Heart left ventricle (tissue), 16 donors: ENCODE data around the gene USP6NL. TPM values are rescaled to one million over a fixed set of nuclear protein-coding genes. Genes with fewer than 3 reads are reported as not detected.

Source experiments
- ATAC-seq, 4 donors: fragments of 200-7000 bp; cut with Tn5 transposase; one replicate each; pipeline ENCODE4 v1.9.1; 2020 to 2022; ENCODE audit warnings: moderate library complexity in 4 of 4, mild to moderate bottlenecking in 3 of 4, moderate number of reproducible peaks in 1 of 4
- DNase-seq, 5 donors: peaks; one replicate each; pipeline ENCODE4 v3.0.0-alpha.2; 2020
- H3K27ac ChIP-seq, 12 donors: fragments of 200-600 bp; sonication (generic) in 4 of 12; one replicate each; pipeline versions ENCODE4 v1.5.0 to v1.8.0; 2016 to 2022; ENCODE audit warnings: mild to moderate bottlenecking in 2 of 12
- H3K27me3 ChIP-seq, 9 donors: fragments of 200-600 bp; sonication (generic) in 2 of 9; one replicate each; pipeline versions ENCODE4 v1.5.1 to v1.8.0; 2016 to 2022; ENCODE audit warnings: mild to moderate bottlenecking in 3 of 9
- H3K36me3 ChIP-seq, 9 donors: fragments of 200-600 bp; sonication (generic) in 2 of 9; one replicate each; pipeline versions ENCODE4 v1.5.0 to v1.8.0; 2018 to 2022; ENCODE audit warnings: mild to moderate bottlenecking in 2 of 9
- H3K4me1 ChIP-seq, 12 donors: fragments of 200-600 bp; sonication (generic) in 4 of 12; one replicate each; pipeline versions ENCODE4 v1.5.0 to v1.8.0; 2016 to 2022; ENCODE audit warnings: mild to moderate bottlenecking in 3 of 12
- H3K4me3 ChIP-seq, 12 donors: fragments of 200-600 bp; sonication (generic) in 4 of 12; one replicate each; pipeline versions ENCODE4 v1.5.0 to v1.8.0; 2017 to 2022; ENCODE audit warnings: mild to moderate bottlenecking in 9 of 12, moderate library complexity in 4 of 12
- H3K9me3 ChIP-seq, 12 donors: fragments of 200-600 bp; sonication (generic) in 4 of 12; one replicate each; pipeline versions ENCODE4 v1.5.0 to v1.8.0; 2016 to 2022; ENCODE audit warnings: mild to moderate bottlenecking in 1 of 12
- POLR2A ChIP-seq, 2 donors: fragments of 450-650 bp; IDR thresholded peaks; one replicate each; pipeline ENCODE4 v1.6.1; 2017; ENCODE audit warnings: antibody characterized with exemption in 2 of 2, mild to moderate bottlenecking in 2 of 2, moderate library complexity in 2 of 2
- WGBS, 4 donors: extraction: QIAGEN DNeasy Blood & Tissue Kit in 2 of 4; methylation state at CpG; one replicate each; pipeline versions ENCODE4 v1.1.5 to v1.1.7; 2013 to 2018; 5-methylcytosine and 5-hydroxymethylcytosine counted together
- intact Hi-C, 10 donors: fragments of 100-400 bp; cut with DNase I; formaldehyde crosslinking; loops; one replicate each; pipeline versions ENCODE4 v1.11.1 to v1.14.2; 2022
- polyA plus RNA-seq, 2 donors: library from polyadenylated mRNA; stranded (reverse); fragments of 200-250 nt; gene quantifications; one replicate each; pipeline ENCODE4 v1.2.3, GENCODE V29; 2013
- total RNA-seq, 9 donors: library from RNA; depleted of rRNA in 2 of 9; stranded (reverse); fragments of >200 nt in 2 of 9; fragmentation: NEBNext Ultra II Directional in 3 of 9; extraction: Animal tissue kit (Norgen Biotek cat#: 25700) in 3 of 9; gene quantifications; one replicate each; pipeline versions ENCODE4 v1.1.0 to v1.2.4, GENCODE V29; 2016 to 2023
- TF ChIP-seq, protein P1 (sequence below), 12 donors: fragments of 200-600 bp; sonication (generic) in 4 of 12; IDR thresholded peaks; one replicate each; pipeline versions ENCODE4 v1.5.0 to v1.8.0; 2018 to 2022; ENCODE audit warnings: antibody characterized with exemption in 12 of 12, mild to moderate bottlenecking in 5 of 12
- donor health status: ischemic (EF 13 %, LVEDD 7.1; RV severe dilation, severe dysfunction).
- donor health status: healthy with polysubstance abuse.
- donor health status: DM: no; HTN: yes; CAD: no.
- donor health status: DM: no; HTN: no; CAD: no.
- donor health status: ischemic (EF 25% LVEDD 6.9; RV normal size, moderate dysfunction).
- donor health status: ischemic (EF 25% LVEDD 5.7; RV mildly dilated, moderate dysfunction).
- donor health status: healthy.
- donor health status: DM: yes; HTN: yes; CAD: no.
- donor health status: ischemic (EF 35%, LVEDD 5.7; RV mildly dilated, moderate dysfunction).
- donor health status: nonischemic (EF 11% LVEDD 7.7; RV severe dilation, severe dysfunction).
- donor health status: DM: yes; HTN: yes; CAD: no.
- donor health status: PGD.
- donor health status: ischemic (EF 29% LVEDD 5.4; RV normal size, mild dysfunction).
- donor health status: nonischemic (EF 23%, LVEDD 6.1; RV moderate dilation, normal function).

The USP6NL gene
- total and polyA plus RNA-seq, 11 donors: 1.3 to 12.2 (median 9.6) TPM

DNA sequence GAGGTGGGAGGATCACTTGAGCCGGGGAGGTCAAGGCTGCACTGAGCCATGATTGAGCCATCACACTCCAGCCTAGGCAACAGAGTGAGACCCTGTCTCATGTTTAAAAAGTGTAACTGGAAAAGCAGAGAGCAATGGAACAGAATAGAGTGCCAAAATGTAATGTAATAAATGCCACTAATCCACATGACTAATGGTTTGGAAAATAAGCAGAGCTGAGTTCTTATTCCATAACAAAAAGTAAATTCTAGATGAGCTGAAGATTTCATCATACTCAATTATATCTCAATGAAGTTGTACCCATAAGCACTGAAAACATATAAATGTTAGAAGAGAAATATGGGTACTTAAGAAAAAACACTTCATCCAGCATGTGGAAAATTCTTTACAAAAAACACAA, 132.6 kb downstream of the USP6NL start:
- 94 to 100% (median 100%) methylated on average over 1 of the region's 1 CpG for WGBS, 4 donors
- no peak for ATAC-seq
- TF ChIP-seq, protein P1, sequence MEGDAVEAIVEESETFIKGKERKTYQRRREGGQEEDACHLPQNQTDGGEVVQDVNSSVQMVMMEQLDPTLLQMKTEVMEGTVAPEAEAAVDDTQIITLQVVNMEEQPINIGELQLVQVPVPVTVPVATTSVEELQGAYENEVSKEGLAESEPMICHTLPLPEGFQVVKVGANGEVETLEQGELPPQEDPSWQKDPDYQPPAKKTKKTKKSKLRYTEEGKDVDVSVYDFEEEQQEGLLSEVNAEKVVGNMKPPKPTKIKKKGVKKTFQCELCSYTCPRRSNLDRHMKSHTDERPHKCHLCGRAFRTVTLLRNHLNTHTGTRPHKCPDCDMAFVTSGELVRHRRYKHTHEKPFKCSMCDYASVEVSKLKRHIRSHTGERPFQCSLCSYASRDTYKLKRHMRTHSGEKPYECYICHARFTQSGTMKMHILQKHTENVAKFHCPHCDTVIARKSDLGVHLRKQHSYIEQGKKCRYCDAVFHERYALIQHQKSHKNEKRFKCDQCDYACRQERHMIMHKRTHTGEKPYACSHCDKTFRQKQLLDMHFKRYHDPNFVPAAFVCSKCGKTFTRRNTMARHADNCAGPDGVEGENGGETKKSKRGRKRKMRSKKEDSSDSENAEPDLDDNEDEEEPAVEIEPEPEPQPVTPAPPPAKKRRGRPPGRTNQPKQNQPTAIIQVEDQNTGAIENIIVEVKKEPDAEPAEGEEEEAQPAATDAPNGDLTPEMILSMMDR (IDR thresholded peaks at IDR 0.05): no peak
- TF ChIP-seq POLR2A (IDR thresholded peaks at IDR 0.05): no peak
- Histone ChIP-seq H3K36me3 (peaks cover 0 to 47% (median 21%) of the 10 kb centered on the region in 9 donors), H3K9me3 (no peaks in the 10 kb centered on the region), H3K4me1 (peaks cover 0 to 8% (median 0%) of the 10 kb centered on the region in 12 donors), H3K4me3 (no peak overlapping the region), H3K27ac (no peak overlapping the region), H3K27me3 (no peaks in the 10 kb centered on the region)
- intact Hi-C loops: loop anchor here in 3 of 10 donors (10.0 kb wide), 2 partner anchors 204 to 364 kb away; no protein-coding TSS in a partner anchor
- DNase-seq: no peak

DNA sequence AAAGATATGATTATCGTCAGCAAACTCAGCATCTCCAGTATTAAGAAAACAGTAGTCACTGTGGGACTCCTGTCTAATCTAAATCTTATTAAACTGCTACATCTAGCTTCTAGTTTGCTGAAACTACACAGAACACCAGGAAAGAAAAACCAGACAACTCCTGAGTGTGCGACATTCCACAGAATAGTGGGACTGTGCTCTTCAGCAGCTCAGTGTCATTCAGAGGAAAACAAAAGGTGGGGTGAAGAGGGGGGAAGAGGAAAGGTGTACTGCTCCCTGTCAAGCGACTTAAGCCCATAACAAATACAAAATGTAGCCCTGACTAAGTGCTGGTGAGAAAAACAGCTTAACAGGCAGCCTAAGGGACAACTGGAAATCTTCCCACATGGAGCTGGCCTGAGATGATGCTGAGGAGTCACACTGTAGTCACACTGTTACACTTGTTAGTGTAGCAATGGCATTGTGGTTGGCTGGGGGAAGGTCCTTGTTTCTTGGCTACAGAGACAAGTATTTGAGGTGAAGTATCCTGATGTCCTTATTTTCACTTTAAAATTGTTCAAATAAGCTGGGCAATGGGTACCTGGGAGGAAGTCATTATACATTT, 135.5 kb downstream of the USP6NL start:
- intact Hi-C loops: loop anchor here in 3 of 10 donors (10.0 kb wide), 2 partner anchors 201 to 361 kb away; no protein-coding TSS in a partner anchor
- WGBS, 4 donors: 88 to 95% (median 93%) methylated on average over 3 of the region's 3 CpGs
- H3K27me3 ChIP-seq: no peaks in the 10 kb centered on the region
- TF ChIP-seq, protein P1 (IDR thresholded peaks at IDR 0.05): no peak
- TF ChIP-seq POLR2A (IDR thresholded peaks at IDR 0.05): no peak
- DNase-seq: no peak
- peaks cover 0 to 4% (median 0%) of the 10 kb centered on the region in 12 donors for H3K4me1 ChIP-seq
- no peak overlapping the region for H3K4me3 ChIP-seq
- no peak overlapping the region for H3K27ac ChIP-seq
- H3K36me3 ChIP-seq: peaks cover 0 to 28% (median 7%) of the 10 kb centered on the region in 9 donors
- ATAC-seq: no peak
- no peaks in the 10 kb centered on the region for H3K9me3 ChIP-seq

- intact Hi-C loops: loop anchor here in 3 of 10 donors (10.0 kb wide), 2 partner anchors 198 to 358 kb away; no protein-coding TSS in a partner anchor
- Histone ChIP-seq H3K9me3 (no peaks in the 10 kb centered on the region), H3K27ac (no peak overlapping the region), H3K27me3 (no peaks in the 10 kb centered on the region), H3K36me3 (peaks cover 0 to 4% (median 0%) of the 10 kb centered on the region in 9 donors), H3K4me3 (no peak overlapping the region), H3K4me1 (peaks cover 0 to 4% (median 0%) of the 10 kb centered on the region in 12 donors)
- peak in 3 of 4 donors; percentile 45 to 60 (median 49) for ATAC-seq
- no peak for TF ChIP-seq POLR2A (IDR thresholded peaks at IDR 0.05)
- TF ChIP-seq, protein P1 (IDR thresholded peaks at IDR 0.05): no peak
- 46 to 56% (median 55%) methylated on average over 12 of the region's 12 CpGs for WGBS, 4 donors
- no peak for DNase-seq
These were observed 138.2 kb downstream of the USP6NL start for GRCh38 chr10:11473128-11473760.

- Histone ChIP-seq H3K27me3 (no peaks in the 10 kb centered on the region), H3K4me1 (peaks cover 0 to 4% (median 0%) of the 10 kb centered on the region in 12 donors), H3K27ac (no peak overlapping the region), H3K4me3 (no peak overlapping the region), H3K36me3 (peaks cover 0 to 4% (median 0%) of the 10 kb centered on the region in 9 donors), H3K9me3 (no peaks in the 10 kb centered on the region)
- ATAC-seq (peak; percentile 47 to 93 (median 90)), DNase-seq (peak; percentile 45 to 78 (median 46))
- intact Hi-C loops: loop anchor here in 3 of 10 donors (10.0 kb wide), 2 partner anchors 197 to 357 kb away; no protein-coding TSS in a partner anchor
- TF ChIP-seq, protein P1 (IDR thresholded peaks at IDR 0.05): peak; percentile 78 to 92 (median 86)
- no peak for TF ChIP-seq POLR2A (IDR thresholded peaks at IDR 0.05)
- WGBS, 4 donors: 52 to 70% (median 60%) methylated on average over 8 of the region's 8 CpGs
These were observed 139.2 kb downstream of the USP6NL start for GRCh38 chr10:11472158-11472753.
